ENCODE results near the gene CWC27.

CWC27 gene

DNA sequence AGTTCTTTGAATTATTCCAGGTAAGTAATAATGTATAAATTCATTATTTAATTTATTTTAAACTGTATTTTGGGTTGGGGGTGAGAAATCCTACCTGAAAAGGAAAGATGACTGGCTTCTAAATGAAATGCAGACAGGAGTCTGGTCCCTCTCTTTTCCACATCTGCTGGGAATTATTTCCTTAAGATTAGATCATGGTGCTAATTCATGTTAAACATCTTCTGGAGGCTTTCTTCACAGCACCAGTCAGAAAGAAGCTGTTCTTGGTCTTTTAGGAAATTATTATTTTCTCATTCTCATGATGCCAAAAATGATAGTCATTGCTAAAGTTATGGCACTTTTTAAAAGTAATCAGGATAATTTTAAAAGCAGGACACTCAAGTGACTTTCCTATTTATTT lies 254.2 kb downstream of the CWC27 start:
- Histone ChIP-seq H3K4me1 (ENCODE audit: control insufficient read depth, low read depth, low read length) (peaks cover 1% of the 10 kb centered on the region), H3K36me3 (ENCODE audit: control insufficient read depth, low read depth, low read length) (no peaks in the 10 kb centered on the region), H3K27me3 (ENCODE audit: control insufficient read depth, insufficient read depth, low read length) (no peaks in the 10 kb centered on the region), H3K4me3 (ENCODE audit: low read length) (no peak overlapping the region), H3K9me3 (ENCODE audit: control insufficient read depth, low read depth, low read length) (no peaks in the 10 kb centered on the region), H3K27ac (ENCODE audit: low read length) (no peak overlapping the region), H3K9ac (ENCODE audit: low read length) (no peak overlapping the region)

DNA sequence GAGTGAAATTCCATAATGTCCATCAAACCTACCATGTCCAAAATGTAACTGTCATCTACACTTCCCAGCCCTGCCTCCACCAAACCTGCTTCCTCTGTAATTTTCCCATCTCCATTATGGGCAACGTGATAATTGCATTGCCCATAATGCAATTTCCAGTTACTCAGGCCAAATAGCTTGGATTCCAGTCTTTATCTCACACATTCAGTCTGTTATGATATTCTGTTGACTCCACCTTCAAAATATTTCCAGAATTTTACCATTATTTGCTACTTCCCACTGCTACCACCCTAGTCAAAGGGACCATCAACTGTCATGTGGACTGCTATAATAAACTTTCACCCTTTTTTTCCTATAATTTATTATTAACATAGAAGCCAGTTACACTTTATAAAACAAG lies 256.0 kb downstream of the CWC27 start:
- Histone ChIP-seq H3K9ac (ENCODE audit: low read length) (no peak overlapping the region), H3K36me3 (ENCODE audit: control insufficient read depth, low read depth, low read length) (no peaks in the 10 kb centered on the region), H3K9me3 (ENCODE audit: control insufficient read depth, low read depth, low read length) (no peaks in the 10 kb centered on the region), H3K27me3 (ENCODE audit: control insufficient read depth, insufficient read depth, low read length) (no peaks in the 10 kb centered on the region), H3K4me3 (ENCODE audit: low read length) (no peak overlapping the region), H3K27ac (ENCODE audit: low read length) (no peak overlapping the region), H3K4me1 (ENCODE audit: control insufficient read depth, low read depth, low read length) (peaks cover 7% of the 10 kb centered on the region)

DNA sequence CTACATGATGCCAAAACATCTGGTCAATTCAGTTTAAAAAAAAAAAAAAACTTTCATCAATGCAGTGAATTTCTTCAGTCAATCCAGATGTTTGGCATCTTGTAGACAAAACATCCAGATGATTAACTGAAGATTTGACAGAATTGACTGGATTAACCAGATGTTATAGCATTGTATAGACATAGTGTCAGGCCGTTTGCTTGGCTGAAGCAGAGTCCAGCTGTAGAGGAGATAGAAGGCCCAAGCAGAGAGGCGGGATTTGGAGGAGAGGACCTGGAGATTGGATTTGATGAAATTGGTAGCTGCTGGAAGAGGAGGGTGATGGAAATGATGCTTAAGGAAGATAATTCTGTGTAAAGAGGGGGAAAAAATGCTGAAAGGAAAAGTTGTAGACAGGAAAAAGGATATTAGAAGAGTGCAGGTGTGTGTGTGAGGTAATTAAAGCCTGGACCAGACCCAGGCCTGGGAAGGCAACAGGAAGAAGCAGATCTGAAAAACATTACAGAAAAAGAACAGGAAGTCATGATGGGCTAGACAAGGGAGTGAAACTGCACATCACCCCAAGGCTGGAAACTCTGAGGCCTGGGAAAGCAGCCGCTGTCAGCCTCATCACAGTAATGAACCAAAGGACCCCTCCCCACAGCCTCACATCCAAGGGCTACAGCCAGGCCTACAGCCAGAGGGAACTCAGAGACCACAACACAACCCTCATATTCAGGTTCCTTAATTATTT lies 258.3 kb downstream of the CWC27 start:
- Histone ChIP-seq H3K9me3 (ENCODE audit: control insufficient read depth, low read depth, low read length) (no peaks in the 10 kb centered on the region), H3K9ac (ENCODE audit: low read length) (no peak overlapping the region), H3K4me3 (ENCODE audit: low read length) (no peak overlapping the region), H3K4me1 (ENCODE audit: control insufficient read depth, low read depth, low read length) (peaks cover 7% of the 10 kb centered on the region), H3K36me3 (ENCODE audit: control insufficient read depth, low read depth, low read length) (no peaks in the 10 kb centered on the region), H3K27ac (ENCODE audit: low read length) (no peak overlapping the region), H3K27me3 (ENCODE audit: control insufficient read depth, insufficient read depth, low read length) (no peaks in the 10 kb centered on the region)

DNA sequence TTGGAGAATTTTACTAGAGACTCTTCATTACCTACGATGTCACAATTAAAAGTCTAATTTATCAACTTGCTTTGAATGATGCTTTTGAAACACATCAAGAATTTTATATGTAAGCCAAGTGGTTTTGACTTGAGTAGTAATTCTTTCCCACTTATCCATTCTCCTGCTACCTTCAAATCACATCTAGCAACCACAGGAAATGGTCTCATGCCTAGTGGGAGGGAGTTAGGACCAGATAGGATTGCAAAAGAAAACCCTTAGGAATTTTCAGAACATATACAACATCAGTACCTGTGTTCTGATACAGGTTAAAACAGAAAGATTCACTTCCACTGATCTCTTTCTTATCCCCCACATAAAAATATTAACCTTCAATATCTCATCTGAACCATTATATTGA lies 260.4 kb downstream of the CWC27 start:
- Histone ChIP-seq H3K27ac (ENCODE audit: low read length) (no peak overlapping the region), H3K9ac (ENCODE audit: low read length) (no peak overlapping the region), H3K4me1 (ENCODE audit: control insufficient read depth, low read depth, low read length) (peaks cover 9% of the 10 kb centered on the region)

DNA sequence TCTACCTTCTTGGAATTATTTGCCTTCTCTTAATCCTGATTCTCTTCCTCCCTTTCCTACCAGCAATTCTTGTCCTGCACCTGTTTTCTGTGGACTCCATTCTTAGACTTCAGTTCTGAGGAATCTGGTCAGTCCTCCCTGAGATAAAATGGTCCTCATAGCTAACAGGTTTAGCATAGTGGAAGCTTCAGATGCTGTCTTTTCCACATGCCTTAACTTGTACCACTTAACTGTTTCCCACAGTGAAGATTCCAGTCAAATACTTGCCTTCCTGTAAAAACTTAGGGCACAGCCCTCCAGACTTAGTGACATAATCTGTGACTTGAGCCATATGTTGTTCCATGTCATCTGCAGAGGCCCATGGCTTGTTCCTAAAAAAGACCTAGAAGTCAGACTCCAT lies 261.3 kb downstream of the CWC27 start:
- Histone ChIP-seq H3K9ac (ENCODE audit: low read length) (no peak overlapping the region), H3K9me3 (ENCODE audit: control insufficient read depth, low read depth, low read length) (no peaks in the 10 kb centered on the region), H3K36me3 (ENCODE audit: control insufficient read depth, low read depth, low read length) (no peaks in the 10 kb centered on the region), H3K4me1 (ENCODE audit: control insufficient read depth, low read depth, low read length) (peaks cover 18% of the 10 kb centered on the region), H3K4me3 (ENCODE audit: low read length) (no peak overlapping the region), H3K27ac (ENCODE audit: low read length) (no peak overlapping the region), H3K27me3 (ENCODE audit: control insufficient read depth, insufficient read depth, low read length) (no peaks in the 10 kb centered on the region)

More for the DNA sequence above, 260.4 kb downstream of the CWC27 start:
- Histone ChIP-seq H3K36me3 (ENCODE audit: control insufficient read depth, low read depth, low read length) (no peaks in the 10 kb centered on the region), H3K9me3 (ENCODE audit: control insufficient read depth, low read depth, low read length) (no peaks in the 10 kb centered on the region), H3K4me3 (ENCODE audit: low read length) (no peak overlapping the region), H3K27me3 (ENCODE audit: control insufficient read depth, insufficient read depth, low read length) (no peaks in the 10 kb centered on the region)

DNA sequence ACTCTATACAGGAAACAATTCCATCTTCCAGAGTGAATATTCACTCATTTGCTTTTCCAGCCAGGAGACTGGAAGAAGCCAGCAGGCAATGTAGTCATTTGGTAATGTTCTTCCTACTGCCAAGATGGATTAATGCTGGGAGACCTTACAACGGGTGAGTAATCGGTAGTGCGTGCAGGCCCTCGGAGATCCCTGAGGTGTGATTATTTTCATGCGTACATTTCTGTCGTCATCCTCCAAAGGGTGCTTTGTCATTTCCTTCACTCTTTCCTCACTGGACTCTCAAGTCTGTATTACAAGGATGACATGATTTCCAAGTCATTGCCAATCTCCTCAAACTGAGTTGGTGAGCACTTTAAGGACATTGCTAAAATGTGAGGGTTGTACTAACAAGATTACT lies 263.5 kb downstream of the CWC27 start:
- Histone ChIP-seq H3K4me3 (ENCODE audit: low read length) (no peak overlapping the region), H3K36me3 (ENCODE audit: control insufficient read depth, low read depth, low read length) (no peaks in the 10 kb centered on the region), H3K9ac (ENCODE audit: low read length) (no peak overlapping the region), H3K4me1 (ENCODE audit: control insufficient read depth, low read depth, low read length) (peaks cover 26% of the 10 kb centered on the region), H3K9me3 (ENCODE audit: control insufficient read depth, low read depth, low read length) (no peaks in the 10 kb centered on the region), H3K27ac (ENCODE audit: low read length) (no peak overlapping the region), H3K27me3 (ENCODE audit: control insufficient read depth, insufficient read depth, low read length) (peaks cover 6% of the 10 kb centered on the region)

DNA sequence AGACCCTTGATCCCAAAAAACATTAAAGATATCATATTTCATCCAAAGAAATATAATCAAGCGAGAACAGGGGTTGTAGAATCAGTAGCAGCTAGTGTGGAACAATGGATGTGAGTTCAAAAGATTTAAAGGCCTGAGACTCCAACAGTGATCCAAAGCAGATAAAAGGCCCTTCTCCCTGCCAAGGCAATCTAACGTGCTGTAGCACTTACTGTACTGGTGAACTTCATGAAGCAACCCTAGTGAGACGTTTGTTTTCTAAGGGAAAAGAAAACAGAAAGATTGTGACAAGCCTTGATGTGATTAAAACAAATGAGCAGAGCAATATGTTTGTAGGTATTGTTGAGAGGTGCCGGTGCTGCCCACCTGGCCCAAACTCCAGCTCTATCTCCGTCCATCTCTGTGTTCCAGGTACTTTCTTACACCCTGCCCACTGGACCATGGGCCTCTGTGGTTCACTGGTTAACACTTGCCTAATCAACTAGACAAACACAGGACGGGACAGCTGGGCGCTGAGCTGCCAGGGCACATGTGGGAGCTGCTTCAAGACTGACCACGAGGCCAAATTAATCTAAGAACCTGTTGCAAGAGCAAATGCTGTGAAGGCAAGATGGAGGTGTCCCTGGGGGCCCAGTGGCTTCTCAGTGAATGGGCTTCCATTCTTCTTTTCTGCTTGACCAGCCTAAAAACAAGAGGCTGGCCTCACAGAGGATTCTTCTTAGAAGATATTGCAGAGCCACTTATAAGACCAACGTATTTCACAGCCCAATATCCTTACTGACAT lies 265.5 kb downstream of the CWC27 start:
- Histone ChIP-seq H3K27ac (ENCODE audit: low read length) (no peak overlapping the region), H3K4me1 (ENCODE audit: control insufficient read depth, low read depth, low read length) (peaks cover 19% of the 10 kb centered on the region), H3K9me3 (ENCODE audit: control insufficient read depth, low read depth, low read length) (no peaks in the 10 kb centered on the region), H3K9ac (ENCODE audit: low read length) (no peak overlapping the region), H3K4me3 (ENCODE audit: low read length) (peak overlapping the region; percentile 73), H3K27me3 (ENCODE audit: control insufficient read depth, insufficient read depth, low read length) (peaks cover 10% of the 10 kb centered on the region), H3K36me3 (ENCODE audit: control insufficient read depth, low read depth, low read length) (no peaks in the 10 kb centered on the region)

DNA sequence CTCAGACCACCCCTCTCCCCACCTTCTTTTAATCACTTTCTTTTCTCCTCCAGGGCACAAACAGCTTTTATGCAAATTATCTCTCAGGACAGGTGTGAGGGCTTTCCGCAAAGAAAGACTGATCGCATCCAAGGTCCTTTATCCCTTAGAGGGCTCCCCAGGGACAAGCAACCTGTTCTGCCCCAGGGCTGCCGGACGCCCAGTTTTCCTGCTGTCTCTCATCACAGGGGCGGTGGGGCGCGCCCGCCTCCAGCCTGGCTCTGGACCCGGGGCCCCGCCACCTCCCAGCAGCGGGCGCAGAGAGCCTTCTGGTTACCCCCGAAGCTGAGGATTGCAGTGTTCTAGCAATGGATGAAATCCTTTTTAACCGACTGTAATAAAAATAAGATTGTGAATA lies 266.1 kb downstream of the CWC27 start:
- H3K4me1 ChIP-seq (ENCODE audit: control insufficient read depth, low read depth, low read length), result peaks cover 19% of the 10 kb centered on the region
- H3K36me3 ChIP-seq (ENCODE audit: control insufficient read depth, low read depth, low read length), result no peaks in the 10 kb centered on the region
- peak overlapping the region; percentile 75 for H3K9ac ChIP-seq (ENCODE audit: low read length)
- H3K27me3 ChIP-seq (ENCODE audit: control insufficient read depth, insufficient read depth, low read length), result peaks cover 10% of the 10 kb centered on the region
- H3K4me3 ChIP-seq (ENCODE audit: low read length), result peak overlapping the region; percentile 73
- H3K9me3 ChIP-seq (ENCODE audit: control insufficient read depth, low read depth, low read length), result no peaks in the 10 kb centered on the region
- peak overlapping the region; percentile 51 for H3K27ac ChIP-seq (ENCODE audit: low read length)

DNA sequence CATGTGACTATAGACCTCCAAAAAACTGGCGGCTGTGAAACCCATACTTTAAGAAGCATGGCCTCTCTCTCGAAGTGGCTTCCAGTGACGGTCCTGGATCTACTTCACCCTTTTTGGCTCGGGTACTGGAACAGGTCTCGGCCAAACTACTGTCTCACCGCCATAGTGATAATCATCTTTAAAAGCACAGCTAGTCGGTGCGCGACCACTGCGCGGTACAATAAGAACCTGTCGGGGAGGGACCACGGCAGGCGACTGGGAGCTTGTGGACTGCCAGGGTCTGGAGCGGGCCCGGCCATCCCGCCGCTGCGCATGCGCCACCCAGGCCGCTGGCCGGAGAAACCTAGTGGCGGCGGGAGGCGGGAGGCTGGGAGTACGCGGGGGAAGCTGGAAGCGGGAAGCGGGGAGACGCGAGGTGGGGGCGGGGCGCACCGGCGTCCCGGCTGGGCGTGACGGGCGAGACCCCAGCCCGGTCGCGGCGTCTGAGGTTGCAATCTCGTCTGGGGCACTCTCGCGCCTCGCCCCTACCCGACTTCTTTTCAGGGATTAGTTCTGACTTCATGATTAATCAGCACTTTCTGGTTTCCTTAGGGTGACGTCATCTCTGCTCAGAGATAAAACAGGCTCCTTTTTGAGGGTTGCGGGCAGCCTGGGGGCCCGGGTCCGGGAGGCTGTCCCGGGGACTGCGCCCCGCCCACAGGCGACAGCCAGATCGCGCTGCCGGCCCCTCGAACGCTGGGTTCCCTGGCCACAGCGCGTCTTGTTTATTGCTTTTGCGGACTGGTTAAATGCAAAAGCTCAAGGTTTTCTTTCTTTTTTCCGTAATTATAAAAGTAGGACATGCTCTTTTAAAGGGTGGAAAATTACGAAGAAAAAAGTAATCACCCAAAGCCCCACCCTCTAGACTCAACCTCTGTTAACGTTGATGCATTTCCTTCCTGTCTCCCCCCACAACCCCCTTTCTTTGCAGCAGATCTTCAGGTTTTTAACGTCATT lies 266.8 kb downstream of the CWC27 start:
- peak overlapping the region; percentile 75 for H3K9ac ChIP-seq (ENCODE audit: low read length)
- peaks cover 19% of the 10 kb centered on the region for H3K4me1 ChIP-seq (ENCODE audit: control insufficient read depth, low read depth, low read length)
- no peaks in the 10 kb centered on the region for H3K9me3 ChIP-seq (ENCODE audit: control insufficient read depth, low read depth, low read length)
- H3K4me3 ChIP-seq (ENCODE audit: low read length), result peak overlapping the region; percentile 73
- peak overlapping the region; percentile 51 for H3K27ac ChIP-seq (ENCODE audit: low read length)
- peaks cover 10% of the 10 kb centered on the region for H3K27me3 ChIP-seq (ENCODE audit: control insufficient read depth, insufficient read depth, low read length)
- H3K36me3 ChIP-seq (ENCODE audit: control insufficient read depth, low read depth, low read length), result no peaks in the 10 kb centered on the region

DNA sequence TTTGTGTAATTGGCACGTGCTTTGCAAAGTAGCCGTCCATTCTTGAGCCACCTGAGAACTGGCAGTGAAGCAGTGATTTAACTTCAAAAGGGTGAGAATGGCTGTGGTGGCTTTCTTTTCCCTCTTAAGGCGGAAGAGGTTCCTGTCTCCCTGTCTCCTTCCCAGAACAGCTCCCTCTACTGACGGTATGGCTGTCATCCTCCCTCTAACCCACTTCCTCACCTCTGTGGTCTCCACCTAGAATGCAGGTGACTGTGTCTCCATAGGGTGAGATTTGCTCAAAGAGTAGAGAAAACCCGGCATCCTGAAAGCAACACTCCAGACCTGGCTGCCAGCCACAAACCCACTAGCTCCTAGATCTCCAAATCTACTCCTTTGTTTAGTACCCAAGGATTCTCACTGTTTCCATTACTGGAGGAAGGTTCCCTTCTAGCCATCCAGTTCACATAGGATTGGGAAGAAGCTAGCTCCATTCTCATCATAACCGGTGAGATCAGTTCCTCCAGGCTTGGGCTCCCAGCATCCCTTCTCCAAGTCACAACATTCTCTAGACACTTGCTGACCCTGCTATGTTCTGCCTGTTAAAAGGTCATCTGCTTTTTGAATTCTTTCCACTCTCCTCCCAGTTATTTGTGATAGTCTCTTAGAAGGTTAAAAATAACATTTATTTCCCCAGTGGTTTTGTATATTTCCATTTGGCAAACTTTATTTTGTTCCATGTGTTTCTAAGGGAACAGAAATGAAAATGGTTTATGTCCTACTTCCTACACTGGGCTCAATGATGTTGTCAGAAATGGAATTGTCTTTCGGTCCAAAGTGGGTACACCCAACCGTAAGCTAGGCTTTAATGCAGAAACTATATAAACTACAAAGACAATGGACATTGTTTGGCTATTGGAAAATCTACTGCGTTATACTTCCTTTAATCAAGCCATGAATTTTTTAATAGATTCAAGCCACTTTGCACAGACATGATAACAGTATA lies 269.4 kb downstream of the CWC27 start:
- no peak overlapping the region for H3K9ac ChIP-seq (ENCODE audit: low read length)
- no peaks in the 10 kb centered on the region for H3K9me3 ChIP-seq (ENCODE audit: control insufficient read depth, low read depth, low read length)
- no peak overlapping the region for H3K27ac ChIP-seq (ENCODE audit: low read length)
- H3K4me1 ChIP-seq (ENCODE audit: control insufficient read depth, low read depth, low read length), result peaks cover 19% of the 10 kb centered on the region
- H3K27me3 ChIP-seq (ENCODE audit: control insufficient read depth, insufficient read depth, low read length), result peaks cover 10% of the 10 kb centered on the region
- H3K4me3 ChIP-seq (ENCODE audit: low read length), result no peak overlapping the region
- no peaks in the 10 kb centered on the region for H3K36me3 ChIP-seq (ENCODE audit: control insufficient read depth, low read depth, low read length)
